AG10803 (cell line): ENCODE data around the gene CCDC141.
A peak's percentile ranks its signal among the peaks of the same experiment; 100 is the strongest.

Source experiments
- DNase-seq: peaks from one replicate; pipeline ENCODE4 v3.0.0; 2010; ENCODE audit warnings: low read depth
- H3K4me3 ChIP-seq: 2 replicates; pipeline ENCODE4 v1.5.1; 2011; ENCODE audit warnings: mild to moderate bottlenecking, low read length, control low read depth
- CTCF ChIP-seq: conservative IDR thresholded peaks from 2 replicates; pipeline ENCODE4 v1.5.1; 2011; ENCODE audit warnings: mild to moderate bottlenecking, low read length, control low read depth, inconsistent platforms

The CCDC141 gene

DNA sequence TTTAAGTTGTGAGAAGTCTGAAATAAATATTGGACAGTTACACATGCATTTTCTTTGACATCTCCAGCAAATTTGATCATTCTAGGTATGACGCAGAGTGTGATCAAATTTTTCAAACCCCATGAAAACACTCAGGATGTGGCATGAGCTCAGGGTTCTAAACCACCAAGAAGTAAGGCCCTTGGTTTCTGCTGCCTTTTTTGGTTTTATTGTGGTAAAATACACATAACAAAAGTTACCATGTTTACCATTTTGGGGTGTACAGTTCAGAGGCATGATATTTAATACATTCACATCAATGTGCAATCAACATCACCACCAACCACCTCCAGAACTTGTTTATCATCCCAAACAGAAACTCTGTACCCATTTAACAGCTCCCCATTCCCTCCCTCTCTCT is 178.4 kb downstream of the CCDC141 start:
- H3K4me3 ChIP-seq = no peak overlapping the region
- no peak for TF ChIP-seq CTCF
- DNase-seq = no peak

DNA sequence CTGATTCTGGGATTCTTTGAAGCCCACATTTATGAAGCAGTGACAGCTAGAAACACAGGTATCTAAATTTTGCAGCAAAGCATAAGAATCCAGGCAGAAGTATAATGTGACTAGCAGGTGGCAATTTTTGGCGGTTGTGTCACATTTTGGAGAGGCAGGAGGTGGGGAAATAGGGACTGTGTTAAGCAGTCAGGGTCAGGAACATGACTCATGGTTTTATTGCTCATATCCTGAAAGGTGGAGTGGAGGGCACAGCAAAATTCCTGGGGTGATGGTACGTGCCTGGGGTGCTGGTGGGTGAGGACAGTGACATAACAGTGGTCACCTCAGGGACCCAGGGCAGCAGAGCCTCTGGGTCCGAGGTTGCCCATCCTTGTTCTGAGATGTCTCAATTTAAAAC is 179.2 kb downstream of the CCDC141 start:
- H3K4me3 ChIP-seq = no peak overlapping the region
- DNase-seq = peak; percentile 31
- TF ChIP-seq CTCF = no peak

DNA sequence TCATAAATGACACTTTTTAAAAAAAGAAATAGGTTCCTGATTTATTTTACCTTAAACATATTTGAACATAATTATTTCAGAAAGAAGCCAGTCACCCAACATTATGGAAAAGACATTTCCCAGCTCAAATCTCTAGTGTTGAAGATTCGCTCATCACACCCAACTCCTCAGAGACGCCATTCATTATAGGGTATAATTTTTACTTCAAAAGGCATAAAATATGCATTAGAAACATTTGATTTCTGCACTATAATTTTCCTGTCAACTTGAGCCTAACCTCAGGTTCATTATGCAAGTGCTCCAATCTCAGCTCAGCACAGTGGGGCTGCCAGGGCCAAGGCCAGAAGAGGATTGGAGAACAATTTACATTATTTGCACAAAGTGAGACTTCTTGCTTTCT is 183.9 kb downstream of the CCDC141 start:
- DNase-seq = no peak
- TF ChIP-seq CTCF = no peak
- no peak overlapping the region for H3K4me3 ChIP-seq

GRCh38 chr2:178865146-178865936 is 184.6 kb downstream of the CCDC141 start:
- no peak overlapping the region for H3K4me3 ChIP-seq
- no peak for TF ChIP-seq CTCF
- DNase-seq = no peak

DNA sequence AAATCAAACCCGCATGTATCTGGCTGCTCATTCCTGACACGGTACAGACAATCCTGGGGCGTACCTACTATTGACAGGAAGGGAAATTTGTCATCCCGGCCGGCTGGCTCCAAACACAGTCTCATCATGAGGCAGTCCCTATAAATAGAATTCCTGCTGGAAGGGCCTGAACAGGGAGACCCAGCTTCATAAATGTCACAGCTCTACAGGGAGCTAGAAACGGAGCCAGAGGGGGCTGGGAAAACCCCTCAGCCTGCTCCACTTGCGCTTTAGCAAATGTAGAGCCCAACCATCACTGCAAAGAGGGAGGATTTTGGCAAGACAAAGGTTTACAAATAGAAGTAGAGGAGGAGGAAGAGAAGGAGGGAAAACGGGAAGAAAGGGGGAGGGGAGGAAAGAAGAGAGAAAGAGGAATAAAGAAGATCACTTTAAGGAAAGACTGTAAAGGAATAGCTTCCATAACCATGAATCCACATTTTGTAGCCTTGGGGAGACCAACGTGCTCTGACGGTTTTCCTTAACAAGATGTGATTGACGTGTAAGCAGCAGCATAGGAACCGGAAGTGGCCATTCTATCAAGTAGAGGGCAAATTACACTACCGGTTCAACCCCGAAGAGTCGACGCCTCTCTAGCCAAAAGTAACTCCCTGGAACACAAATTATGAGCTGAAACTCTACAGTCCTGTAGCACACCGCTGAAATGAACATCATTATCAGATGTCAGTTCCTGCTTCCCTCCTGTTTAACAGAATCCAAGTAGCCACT is 185.9 kb downstream of the CCDC141 start:
- TF ChIP-seq CTCF = no peak
- DNase-seq = peak; percentile 32
- H3K4me3 ChIP-seq = no peak overlapping the region; the same call in 1 of the 2 replicates

DNA sequence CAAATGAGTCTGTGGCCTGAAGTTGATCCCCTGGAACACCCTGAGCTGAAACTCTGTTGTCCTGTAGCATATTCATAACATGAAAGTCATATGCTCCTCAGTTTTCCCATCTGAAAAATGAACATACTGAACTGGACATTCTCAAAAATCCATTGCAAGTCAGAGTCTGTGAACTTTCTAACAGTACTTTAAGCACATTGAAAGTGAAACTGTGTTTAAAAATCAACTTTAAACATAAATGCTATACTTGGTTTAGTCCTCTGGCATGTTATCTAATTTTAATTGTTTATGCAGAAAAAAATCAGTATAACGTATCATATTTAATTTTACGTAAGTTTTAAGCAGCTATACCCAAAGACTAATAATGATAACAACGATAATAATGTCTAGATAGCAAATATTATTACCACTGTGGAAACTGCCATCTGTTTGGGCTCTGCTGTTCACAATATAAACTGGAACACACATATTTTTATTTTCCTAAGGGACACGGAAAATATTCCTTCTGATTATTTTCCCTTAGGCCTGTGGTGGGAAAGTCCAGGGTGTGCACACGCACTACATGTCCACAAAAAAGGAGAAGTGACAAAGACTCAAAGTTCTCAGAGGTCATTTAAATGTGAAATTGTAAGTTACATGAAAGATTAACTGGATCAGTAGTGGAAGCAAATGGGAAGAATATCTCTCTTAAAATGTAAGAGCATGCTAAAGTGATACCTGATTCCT is 186.6 kb downstream of the CCDC141 start:
- no peak overlapping the region for H3K4me3 ChIP-seq
- no peak for DNase-seq
- no peak for TF ChIP-seq CTCF
